ENCODE results near the gene HNRNPH2. TPM values are rescaled to one million over a fixed set of nuclear protein-coding genes. Genes with fewer than 3 reads are reported as not detected.

HNRNPH2 gene
- total and polyA plus RNA-seq, 4 donors = 31.5 to 36.9 (median 34.8) TPM

- Histone ChIP-seq H3K27me3 (ENCODE audit: control insufficient read depth in 4 of 4, insufficient read depth in 4 of 4, low read length in 3 of 4) (no peaks in the 10 kb centered on the region), H3K9me3 (ENCODE audit: control insufficient read depth in 4 of 4, low read length in 3 of 4) (no peaks in the 10 kb centered on the region), H3K27ac (ENCODE audit: low read depth in 1 of 2, low read length in 2 of 2) (no peak overlapping the region), H3K9ac (ENCODE audit: low read depth in 1 of 2, low read length in 2 of 2) (no peak overlapping the region), H3K4me3 (ENCODE audit: low read depth in 1 of 3, low read length in 3 of 3) (no peak overlapping the region), H3K4me1 (ENCODE audit: control insufficient read depth in 4 of 4, insufficient read depth in 4 of 4, low read length in 3 of 4) (no peaks in the 10 kb centered on the region), H3K36me3 (ENCODE audit: control insufficient read depth in 4 of 4, insufficient read depth in 3 of 4, low read depth in 1 of 4, low read length in 3 of 4) (no peaks in the 10 kb centered on the region)
- TF ChIP-seq MAX (IDR thresholded peaks at IDR 0.05) (no peak), HNF4G (IDR thresholded peaks at IDR 0.05) (no peak), TAF1 (conservative IDR thresholded peaks at IDR 0.05) (no peak), RAD21 (IDR thresholded peaks at IDR 0.05) (no peak), HNF4A (conservative IDR thresholded peaks at IDR 0.05) (no peak), YY1 (IDR thresholded peaks at IDR 0.05) (no peak), RXRA (IDR thresholded peaks at IDR 0.05) (no peak)
- TF ChIP-seq, protein P1, sequence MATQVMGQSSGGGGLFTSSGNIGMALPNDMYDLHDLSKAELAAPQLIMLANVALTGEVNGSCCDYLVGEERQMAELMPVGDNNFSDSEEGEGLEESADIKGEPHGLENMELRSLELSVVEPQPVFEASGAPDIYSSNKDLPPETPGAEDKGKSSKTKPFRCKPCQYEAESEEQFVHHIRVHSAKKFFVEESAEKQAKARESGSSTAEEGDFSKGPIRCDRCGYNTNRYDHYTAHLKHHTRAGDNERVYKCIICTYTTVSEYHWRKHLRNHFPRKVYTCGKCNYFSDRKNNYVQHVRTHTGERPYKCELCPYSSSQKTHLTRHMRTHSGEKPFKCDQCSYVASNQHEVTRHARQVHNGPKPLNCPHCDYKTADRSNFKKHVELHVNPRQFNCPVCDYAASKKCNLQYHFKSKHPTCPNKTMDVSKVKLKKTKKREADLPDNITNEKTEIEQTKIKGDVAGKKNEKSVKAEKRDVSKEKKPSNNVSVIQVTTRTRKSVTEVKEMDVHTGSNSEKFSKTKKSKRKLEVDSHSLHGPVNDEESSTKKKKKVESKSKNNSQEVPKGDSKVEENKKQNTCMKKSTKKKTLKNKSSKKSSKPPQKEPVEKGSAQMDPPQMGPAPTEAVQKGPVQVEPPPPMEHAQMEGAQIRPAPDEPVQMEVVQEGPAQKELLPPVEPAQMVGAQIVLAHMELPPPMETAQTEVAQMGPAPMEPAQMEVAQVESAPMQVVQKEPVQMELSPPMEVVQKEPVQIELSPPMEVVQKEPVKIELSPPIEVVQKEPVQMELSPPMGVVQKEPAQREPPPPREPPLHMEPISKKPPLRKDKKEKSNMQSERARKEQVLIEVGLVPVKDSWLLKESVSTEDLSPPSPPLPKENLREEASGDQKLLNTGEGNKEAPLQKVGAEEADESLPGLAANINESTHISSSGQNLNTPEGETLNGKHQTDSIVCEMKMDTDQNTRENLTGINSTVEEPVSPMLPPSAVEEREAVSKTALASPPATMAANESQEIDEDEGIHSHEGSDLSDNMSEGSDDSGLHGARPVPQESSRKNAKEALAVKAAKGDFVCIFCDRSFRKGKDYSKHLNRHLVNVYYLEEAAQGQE (IDR thresholded peaks at IDR 0.05) = no peak
- TF ChIP-seq, protein P2, sequence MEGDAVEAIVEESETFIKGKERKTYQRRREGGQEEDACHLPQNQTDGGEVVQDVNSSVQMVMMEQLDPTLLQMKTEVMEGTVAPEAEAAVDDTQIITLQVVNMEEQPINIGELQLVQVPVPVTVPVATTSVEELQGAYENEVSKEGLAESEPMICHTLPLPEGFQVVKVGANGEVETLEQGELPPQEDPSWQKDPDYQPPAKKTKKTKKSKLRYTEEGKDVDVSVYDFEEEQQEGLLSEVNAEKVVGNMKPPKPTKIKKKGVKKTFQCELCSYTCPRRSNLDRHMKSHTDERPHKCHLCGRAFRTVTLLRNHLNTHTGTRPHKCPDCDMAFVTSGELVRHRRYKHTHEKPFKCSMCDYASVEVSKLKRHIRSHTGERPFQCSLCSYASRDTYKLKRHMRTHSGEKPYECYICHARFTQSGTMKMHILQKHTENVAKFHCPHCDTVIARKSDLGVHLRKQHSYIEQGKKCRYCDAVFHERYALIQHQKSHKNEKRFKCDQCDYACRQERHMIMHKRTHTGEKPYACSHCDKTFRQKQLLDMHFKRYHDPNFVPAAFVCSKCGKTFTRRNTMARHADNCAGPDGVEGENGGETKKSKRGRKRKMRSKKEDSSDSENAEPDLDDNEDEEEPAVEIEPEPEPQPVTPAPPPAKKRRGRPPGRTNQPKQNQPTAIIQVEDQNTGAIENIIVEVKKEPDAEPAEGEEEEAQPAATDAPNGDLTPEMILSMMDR (IDR thresholded peaks at IDR 0.05; ENCODE audit: low read depth, low read length, missing input control) = no peak
- DNase-seq (ENCODE audit: low spot score) = no peak
- 73% methylated on average over 3 of the region's 3 CpGs for WGBS
Measured at GRCh38 chrX:101370888-101371504, 37.0 kb upstream of the HNRNPH2 start.

DNA sequence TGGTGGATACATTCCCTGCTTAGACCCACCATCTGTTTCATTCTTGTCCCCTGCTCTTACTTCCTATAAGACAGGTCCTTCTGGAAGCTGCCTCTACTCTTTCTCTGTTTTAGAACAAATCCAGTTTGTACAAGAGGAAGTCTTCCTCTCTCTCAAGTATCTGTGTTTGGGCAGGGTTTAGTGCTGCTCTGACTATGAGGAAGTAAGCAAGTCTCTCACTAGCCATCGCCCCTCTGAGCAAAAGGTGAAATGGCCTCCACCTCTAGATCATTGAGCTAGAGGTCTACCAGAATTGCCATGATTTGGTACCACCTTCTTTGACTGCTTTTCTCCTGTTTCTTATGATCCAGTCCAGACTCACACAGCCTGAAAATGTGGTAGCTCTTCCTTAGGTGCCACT, 30.5 kb upstream of the HNRNPH2 start:
- DNase-seq (ENCODE audit: low spot score) = no peak
- 64% methylated on average over 1 of the region's 1 CpG for WGBS
- no peaks in the 10 kb centered on the region for H3K4me1 ChIP-seq (ENCODE audit: control insufficient read depth in 4 of 4, insufficient read depth in 4 of 4, low read length in 3 of 4)
- no peaks in the 10 kb centered on the region for H3K27me3 ChIP-seq (ENCODE audit: control insufficient read depth in 4 of 4, insufficient read depth in 4 of 4, low read length in 3 of 4)
- H3K9ac ChIP-seq (ENCODE audit: low read depth in 1 of 2, low read length in 2 of 2) = no peak overlapping the region
- TF ChIP-seq YY1 (IDR thresholded peaks at IDR 0.05) (no peak), JUND (IDR thresholded peaks at IDR 0.05) (no peak), ATF3 (IDR thresholded peaks at IDR 0.05) (no peak)
- TF ChIP-seq, protein P2 (IDR thresholded peaks at IDR 0.05; ENCODE audit: low read depth, low read length, missing input control) = no peak
- H3K4me3 ChIP-seq (ENCODE audit: low read depth in 1 of 3, low read length in 3 of 3) = no peak overlapping the region
- no peaks in the 10 kb centered on the region for H3K9me3 ChIP-seq (ENCODE audit: control insufficient read depth in 4 of 4, low read length in 3 of 4)
- H3K36me3 ChIP-seq (ENCODE audit: control insufficient read depth in 4 of 4, insufficient read depth in 3 of 4, low read depth in 1 of 4, low read length in 3 of 4) = no peaks in the 10 kb centered on the region
- H3K27ac ChIP-seq (ENCODE audit: low read depth in 1 of 2, low read length in 2 of 2) = no peak overlapping the region

Data from liver (tissue), 9 donors.